NCI-H2171 treated with DMSO at 0.1 percent for 48 hours (cell line): ENCODE data around the gene PXMP4.
A peak's percentile ranks its signal among the peaks of the same experiment; 100 is the strongest.

Experiments
- DNase-seq: peaks from one replicate; lab custom pipeline; 2025; lab: John Stamatoyannopoulos, UW

PXMP4 gene

DNA sequence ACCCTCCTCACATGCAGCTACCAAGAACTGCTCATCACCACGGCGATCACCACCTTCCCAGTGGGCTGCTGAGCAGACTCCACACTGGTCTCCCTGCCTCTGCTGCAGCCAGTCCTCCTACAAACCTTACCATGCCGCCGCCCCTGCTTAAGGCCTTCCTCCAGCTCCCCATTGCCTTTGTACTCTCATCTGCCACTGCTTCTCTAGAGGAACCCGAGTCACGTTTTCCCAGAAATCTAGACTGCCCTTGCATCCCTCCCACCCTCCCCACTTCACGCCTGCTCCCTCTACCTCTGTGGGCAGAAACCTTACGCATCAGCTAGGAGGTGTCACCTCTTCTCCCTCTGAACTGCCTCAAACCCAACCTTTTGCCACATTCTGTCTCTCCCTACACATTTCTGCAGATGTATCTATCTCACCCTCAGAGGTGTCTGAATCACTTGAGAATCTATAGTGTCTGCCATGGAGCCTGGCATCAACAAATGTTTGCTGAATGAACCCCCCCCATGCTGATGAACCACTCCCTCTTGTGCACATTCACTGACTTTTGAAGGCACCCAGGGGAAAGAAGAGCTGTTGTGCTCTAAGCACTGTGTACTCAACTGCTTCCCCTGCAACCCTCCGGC is 38.3 kb downstream of the PXMP4 start:
- no peak for DNase-seq

- DNase-seq, result no peak
Observed at GRCh38 chr20:33681288-33681687, 38.8 kb downstream of the PXMP4 start.

DNA sequence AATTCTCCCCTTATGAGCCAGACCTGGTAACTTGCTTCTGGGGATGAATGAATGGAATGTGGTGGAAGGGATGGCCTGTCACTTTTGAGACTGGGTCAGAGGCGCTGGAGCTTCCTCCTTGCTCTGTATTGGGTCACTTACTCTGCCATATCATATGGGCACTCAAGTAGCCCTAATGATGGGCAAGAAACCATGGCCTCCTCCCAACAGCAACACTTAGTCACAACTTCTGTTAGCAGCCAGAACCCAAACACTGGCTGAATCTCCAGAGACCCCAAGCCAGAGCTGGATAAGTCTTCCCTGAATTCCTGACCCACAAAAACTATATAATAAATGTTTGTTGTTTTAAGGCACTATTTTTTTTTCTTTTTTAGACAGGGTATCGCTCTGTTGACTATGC is 39.4 kb downstream of the PXMP4 start:
- no peak for DNase-seq

DNA sequence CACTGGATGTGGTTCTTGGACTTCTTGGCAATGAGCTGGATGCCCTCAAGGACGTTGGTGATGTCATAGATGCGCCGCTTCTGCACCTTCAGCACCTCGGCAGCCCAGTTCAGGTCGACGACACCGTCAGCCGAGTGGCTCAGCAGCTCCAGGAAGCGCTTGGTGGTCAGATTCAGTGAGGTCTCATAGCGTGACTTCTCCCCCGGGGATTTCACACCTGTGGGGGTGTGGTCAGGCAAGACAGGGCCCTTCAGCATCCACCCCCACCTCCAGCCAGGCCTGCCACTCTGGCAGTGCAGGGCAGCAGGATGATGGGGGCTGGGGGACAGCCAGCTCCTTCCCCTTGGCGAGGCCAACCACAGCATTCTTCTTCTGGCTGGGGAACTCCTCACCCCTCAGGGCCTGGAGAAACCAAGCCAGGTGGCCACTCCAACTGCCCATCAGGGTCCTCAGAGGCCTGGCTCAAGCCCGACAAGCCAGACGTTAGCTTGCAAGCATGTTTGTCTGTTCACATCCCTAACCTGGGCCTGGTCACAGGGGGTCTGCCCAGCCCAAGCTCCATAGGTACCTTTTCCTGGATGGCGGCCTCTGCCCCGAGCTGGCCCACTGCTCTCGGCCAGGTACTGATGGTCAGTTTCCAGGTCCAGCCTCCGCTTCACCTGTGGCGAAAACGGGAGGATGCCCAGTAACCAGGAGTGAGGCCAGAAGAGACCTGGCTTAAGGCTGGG is 40.2 kb downstream of the PXMP4 start:
- no peak for DNase-seq

DNA sequence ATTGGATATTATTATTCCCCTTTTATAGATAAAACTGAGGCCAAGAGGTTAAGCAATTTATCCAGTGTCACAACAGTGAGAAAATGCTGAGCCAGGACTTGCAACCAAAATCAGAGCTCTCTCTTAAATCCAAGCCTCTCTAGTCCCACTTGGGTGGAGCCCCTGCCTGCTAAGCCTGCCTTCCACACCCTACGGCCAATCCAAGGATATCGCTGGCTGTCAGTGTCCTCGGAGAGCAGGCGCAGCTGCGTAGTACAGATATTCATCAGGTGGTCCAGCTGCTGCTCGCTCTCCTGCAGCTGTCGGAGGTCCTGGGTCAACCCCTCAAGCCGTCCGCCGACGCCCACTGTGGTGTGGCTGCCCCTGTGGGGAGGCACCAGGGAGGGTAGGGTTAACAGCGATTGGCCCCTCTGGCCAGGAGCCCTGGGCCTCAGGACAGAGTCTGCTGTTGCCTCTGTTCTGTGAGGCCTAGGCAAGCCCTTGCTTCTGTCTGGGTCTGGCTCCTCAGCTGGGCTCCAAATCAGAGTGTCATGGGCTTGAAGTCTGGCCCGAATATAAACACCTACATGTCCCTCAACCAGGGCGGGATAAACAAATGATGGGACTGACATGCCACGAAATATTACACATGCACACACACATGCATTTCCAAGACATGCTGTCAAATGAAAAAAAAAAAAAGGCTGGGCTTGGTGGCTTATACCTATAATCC is 42.0 kb downstream of the PXMP4 start:
- no peak for DNase-seq

- DNase-seq, result no peak
Observed at GRCh38 chr20:33676652-33677645, 43.2 kb downstream of the PXMP4 start.

DNA sequence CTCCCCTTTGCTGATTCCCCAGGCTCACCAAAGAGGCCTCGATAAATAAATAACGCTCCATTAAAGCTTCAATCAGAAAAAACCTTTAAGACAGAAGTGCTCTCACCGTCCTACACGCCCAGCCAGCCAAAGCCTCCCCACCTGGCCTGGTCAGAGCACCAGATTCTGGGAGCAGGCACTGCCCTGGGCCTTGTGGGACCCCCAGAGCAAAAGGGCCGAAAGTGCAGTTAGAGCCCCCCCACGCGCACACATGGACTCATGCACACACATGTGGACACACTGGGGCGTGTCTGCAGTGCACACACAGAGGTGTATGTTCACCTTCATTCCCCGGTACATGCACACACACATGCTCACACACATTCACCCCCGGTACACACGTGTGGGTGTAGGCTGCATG is 44.0 kb downstream of the PXMP4 start:
- no peak for DNase-seq

- DNase-seq, result peak; percentile 57
Observed at GRCh38 chr20:33675136-33675959, 44.8 kb downstream of the PXMP4 start.

DNA sequence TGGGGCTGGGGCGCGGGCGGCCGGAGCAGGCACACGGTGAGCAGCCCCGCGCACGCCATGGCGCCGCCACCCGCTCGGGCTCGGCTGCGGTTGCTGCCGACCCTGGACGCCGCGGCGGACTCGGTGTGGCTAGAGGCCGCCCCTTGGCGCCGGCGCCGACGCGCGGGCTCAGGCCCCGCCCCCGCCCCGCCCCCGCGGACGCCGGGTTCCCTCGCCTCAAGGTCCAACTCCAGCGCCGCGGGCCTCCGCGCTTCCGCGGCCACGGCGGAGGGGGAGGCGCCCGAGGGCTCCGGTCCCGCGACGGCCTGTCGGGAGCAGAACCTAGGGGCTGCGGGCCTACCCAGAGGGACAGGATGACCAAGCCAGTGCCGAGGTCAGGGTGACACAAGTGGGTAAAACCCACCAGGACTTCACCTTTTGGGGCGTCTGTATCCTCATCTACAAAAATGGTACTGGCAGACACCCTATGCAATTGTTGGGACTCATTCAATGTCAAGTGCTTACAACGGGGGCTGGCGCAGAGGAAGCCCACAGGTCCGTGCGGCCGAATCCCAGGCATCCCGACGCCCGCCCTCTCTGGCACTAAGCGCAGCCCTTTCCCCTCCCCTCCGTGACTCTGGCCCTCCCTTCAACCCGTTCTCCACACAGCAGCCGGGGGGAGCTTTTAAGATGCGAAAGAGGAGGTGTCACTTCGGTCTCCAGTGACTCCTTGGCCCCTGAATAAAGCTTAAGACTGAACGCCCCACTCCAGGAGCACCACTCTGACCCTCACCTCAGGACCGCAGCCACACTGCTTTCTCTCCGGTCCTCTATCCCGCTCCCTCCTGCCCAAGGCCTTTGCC is 45.6 kb downstream of the PXMP4 start, which contains the start of gene NECAB3:
NECAB3 (minus strand) TSS at position 135 of the 842 bp plus-strand sequence; CDS start at position 59, 76 bp downstream.
- DNase-seq, result peak; percentile 74

DNA sequence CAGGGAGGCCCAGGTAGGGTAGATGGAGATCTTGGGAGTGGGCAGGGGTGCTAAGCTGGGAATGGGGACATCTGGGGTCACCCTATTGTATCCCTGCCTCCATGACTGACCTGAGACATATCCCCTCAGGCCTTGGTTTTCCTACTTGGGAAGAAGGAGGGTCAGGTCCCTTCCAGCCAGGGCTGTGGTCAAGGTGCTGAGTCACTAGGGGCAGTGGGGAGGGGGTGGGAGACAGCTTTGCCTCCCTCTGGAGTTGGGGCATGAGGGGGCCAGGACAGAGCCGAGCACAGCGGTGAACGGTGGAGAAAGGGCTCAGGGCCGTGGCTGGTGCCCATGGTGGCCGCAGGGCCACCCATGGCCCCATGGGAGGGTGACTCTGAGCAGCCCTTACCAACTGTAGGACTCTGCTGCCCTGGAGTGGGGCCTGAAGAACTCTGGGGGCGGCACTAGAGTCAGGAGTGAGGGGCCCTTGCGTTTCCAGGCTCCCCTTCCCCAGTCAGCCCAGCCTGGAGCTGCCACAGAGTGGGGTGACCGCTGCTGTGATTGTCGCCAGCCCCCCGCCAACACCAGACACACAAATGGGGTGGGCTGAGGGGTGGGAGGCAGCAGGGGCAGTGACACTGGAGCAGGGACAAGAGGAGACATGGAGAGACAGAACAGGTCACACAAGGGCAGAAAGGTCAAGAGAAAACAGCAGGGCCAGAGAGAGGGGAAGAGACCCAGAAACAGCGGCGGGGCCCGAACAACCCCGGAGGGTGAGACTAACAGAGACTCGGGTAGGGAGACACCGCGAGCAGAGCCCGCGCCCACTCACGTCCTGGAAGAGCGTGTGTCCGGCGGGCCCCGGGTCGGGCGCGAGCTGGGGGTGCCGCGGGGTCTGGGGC is 46.5 kb downstream of the PXMP4 start:
- DNase-seq, result peak; percentile 40

GRCh38 chr20:33673114-33673409 is 47.0 kb downstream of the PXMP4 start:
- DNase-seq, result no peak

GRCh38 chr20:33672426-33673113 is 47.5 kb downstream of the PXMP4 start:
- peak; percentile 75 for DNase-seq

GRCh38 chr20:33671573-33672288 is 48.4 kb downstream of the PXMP4 start:
- DNase-seq, result no peak

DNA sequence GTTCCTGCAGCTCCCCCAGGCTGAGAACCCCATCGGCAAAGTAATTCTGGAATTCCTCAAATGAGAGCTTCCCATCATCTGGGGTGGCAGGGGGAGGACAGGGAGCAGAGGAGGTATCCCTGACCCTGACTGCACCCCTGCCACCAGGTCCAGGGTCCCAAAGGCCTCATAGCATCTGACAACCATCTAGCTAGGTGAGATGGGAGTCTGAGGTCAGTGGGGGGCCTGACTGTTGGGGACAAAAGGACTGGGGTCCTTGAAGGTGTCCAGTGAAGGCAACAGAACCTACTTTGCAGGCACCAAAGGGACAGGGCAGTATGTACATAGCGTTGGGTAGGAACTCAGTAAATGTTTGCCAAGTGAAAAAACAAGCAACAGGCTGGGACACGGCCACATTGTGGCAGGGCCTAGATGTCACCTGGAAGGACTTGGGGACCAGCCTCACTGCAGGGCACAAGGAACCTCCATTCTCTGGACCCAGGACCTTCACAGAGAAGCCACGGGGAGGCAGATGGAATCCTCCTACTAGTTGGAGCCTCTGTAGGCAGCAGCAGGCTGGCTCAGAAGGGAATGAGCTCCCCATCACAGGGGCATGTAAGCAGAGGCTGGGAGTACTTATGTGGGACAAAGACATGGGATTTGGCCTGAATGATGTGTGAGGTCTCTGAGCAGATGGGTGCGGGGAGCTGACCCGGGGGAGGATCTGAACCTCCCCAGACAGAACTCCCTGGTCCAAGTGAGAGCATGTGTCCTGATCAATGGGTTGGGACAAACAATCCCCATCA is 49.2 kb downstream of the PXMP4 start:
- no peak for DNase-seq

DNA sequence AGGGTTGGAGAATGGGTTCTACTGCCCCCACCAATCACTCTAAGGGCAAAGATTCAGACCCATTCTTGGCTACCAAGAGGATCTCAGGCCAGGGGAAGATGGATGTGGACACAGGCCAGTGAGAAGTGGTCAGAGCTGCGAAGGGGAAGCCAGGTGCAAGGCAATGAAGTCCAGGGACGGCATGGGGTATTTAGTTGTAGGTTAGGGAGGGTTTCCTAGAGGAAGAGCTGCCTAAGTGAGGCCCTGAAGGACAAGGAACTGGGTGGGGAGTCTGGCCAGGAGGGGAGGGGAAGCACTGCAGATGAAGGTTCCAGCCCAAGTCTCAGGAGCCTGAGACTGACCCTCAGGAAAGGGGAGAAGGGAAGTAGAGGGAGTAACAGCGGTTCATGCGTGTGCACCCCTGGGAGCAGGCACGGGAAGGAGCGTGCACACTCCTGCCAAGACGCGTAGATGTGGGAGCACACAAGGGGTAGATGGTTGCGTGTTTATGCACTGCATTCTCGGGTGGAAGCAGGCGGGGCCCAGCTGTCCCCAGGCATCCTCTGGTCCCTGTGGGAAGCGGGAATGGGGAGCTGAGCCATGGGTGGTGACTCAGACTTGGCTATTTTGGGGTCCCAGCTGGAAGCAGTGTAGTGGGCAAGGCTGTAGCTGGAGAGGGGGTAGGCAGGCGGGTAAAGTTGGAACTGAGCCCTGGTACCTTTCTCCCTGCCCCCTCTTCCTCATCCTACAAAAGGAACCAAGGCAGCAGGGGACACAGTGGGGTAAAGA is 50.1 kb downstream of the PXMP4 start:
- no peak for DNase-seq

GRCh38 chr20:33669224-33669623 is 50.9 kb downstream of the PXMP4 start:
- no peak for DNase-seq
